ENCODE measurements around the gene ZYG11A. TPM values are rescaled to one million over a fixed set of nuclear protein-coding genes. Genes with fewer than 3 reads are reported as not detected.
A peak's percentile ranks its signal among the peaks of the same experiment; 100 is the strongest.

The ZYG11A gene
- total and polyA plus RNA-seq, 2 of the 13 experiments (the other 11 are each of a cell fraction or from before 2014, with no cell fraction given), result not detected

DNA sequence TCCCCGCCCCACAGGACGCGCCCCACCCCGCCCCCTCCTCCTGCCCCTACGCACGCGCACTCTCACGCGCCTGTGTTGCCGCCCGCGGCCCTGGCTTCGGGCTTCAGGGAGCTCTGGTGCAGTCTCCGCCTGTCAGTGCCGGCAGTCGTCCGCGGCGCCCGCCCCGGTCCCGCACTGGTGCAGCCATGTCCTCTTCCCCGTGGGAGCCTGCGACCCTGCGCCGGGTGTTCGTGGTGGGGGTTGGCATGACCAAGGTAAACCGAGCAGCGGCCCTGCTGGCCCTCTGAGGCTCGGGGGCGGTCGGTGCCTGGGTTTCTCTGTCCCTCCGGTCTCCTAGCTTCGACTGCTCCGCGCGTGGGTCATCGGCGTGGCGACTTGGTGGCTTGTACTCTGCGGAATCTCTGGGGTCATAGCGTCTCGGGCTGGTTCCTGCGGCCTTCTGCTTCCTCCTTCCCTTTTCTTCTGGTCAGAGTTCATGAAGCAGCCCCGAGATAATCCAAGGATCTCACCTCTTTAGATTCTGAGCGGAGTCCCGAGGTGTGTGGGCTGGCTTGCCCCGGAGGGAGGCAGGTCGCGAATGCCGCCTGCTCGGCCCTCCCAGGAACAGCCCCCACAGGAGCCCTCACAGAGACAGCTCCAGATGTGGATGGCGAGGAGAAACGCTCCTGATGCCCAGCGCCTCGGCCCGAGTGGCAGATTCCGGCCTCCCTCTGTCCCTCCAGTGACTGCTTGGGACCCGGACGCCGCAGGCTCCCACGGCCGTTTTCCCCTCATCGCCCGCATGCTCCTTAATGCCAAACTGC, 84.9 kb downstream of the ZYG11A start, which contains the start of gene SCP2 (continued):
- TF ChIP-seq USF2 (IDR thresholded peaks at IDR 0.05; ENCODE audit: low read depth, low read length), result no peak
- no peak for TF ChIP-seq USF2 (CRISPR knock-in tag; IDR thresholded peaks at IDR 0.05; ENCODE audit: borderline replicate concordance)
- TF ChIP-seq, protein P1, sequence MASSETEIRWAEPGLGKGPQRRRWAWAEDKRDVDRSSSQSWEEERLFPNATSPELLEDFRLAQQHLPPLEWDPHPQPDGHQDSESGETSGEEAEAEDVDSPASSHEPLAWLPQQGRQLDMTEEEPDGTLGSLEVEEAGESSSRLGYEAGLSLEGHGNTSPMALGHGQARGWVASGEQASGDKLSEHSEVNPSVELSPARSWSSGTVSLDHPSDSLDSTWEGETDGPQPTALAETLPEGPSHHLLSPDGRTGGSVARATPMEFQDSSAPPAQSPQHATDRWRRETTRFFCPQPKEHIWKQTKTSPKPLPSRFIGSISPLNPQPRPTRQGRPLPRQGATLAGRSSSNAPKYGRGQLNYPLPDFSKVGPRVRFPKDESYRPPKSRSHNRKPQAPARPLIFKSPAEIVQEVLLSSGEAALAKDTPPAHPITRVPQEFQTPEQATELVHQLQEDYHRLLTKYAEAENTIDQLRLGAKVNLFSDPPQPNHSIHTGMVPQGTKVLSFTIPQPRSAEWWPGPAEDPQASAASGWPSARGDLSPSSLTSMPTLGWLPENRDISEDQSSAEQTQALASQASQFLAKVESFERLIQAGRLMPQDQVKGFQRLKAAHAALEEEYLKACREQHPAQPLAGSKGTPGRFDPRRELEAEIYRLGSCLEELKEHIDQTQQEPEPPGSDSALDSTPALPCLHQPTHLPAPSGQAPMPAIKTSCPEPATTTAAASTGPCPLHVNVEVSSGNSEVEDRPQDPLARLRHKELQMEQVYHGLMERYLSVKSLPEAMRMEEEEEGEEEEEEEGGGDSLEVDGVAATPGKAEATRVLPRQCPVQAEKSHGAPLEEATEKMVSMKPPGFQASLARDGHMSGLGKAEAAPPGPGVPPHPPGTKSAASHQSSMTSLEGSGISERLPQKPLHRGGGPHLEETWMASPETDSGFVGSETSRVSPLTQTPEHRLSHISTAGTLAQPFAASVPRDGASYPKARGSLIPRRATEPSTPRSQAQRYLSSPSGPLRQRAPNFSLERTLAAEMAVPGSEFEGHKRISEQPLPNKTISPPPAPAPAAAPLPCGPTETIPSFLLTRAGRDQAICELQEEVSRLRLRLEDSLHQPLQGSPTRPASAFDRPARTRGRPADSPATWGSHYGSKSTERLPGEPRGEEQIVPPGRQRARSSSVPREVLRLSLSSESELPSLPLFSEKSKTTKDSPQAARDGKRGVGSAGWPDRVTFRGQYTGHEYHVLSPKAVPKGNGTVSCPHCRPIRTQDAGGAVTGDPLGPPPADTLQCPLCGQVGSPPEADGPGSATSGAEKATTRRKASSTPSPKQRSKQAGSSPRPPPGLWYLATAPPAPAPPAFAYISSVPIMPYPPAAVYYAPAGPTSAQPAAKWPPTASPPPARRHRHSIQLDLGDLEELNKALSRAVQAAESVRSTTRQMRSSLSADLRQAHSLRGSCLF (CRISPR knock-in tag; IDR thresholded peaks at IDR 0.05; ENCODE audit: borderline replicate concordance), result peak; percentile 61; the same call in 1 of the 2 replicates
- TF ChIP-seq SKI (IDR thresholded peaks at IDR 0.05; ENCODE audit: partially characterized antibody), result no peak
- TF ChIP-seq TRIM24 (CRISPR knock-in tag; IDR thresholded peaks at IDR 0.05), result no peak
- TF ChIP-seq, protein P2, sequence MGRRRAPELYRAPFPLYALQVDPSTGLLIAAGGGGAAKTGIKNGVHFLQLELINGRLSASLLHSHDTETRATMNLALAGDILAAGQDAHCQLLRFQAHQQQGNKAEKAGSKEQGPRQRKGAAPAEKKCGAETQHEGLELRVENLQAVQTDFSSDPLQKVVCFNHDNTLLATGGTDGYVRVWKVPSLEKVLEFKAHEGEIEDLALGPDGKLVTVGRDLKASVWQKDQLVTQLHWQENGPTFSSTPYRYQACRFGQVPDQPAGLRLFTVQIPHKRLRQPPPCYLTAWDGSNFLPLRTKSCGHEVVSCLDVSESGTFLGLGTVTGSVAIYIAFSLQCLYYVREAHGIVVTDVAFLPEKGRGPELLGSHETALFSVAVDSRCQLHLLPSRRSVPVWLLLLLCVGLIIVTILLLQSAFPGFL (CRISPR knock-in tag; IDR thresholded peaks at IDR 0.05), result 0 out of 2 replicates have a peak, but pooled peaks have one; percentile 57
- TF ChIP-seq ZNF766 (CRISPR knock-in tag; IDR thresholded peaks at IDR 0.05; ENCODE audit: borderline replicate concordance), result peak; percentile 40; the same call in 1 of the 2 replicates
- peak; percentile 80 for TF ChIP-seq KMT2B (CRISPR knock-in tag; IDR thresholded peaks at IDR 0.05)
- TF ChIP-seq TEAD3 (CRISPR knock-in tag; optimal IDR thresholded peaks at IDR 0.05; ENCODE audit: borderline replicate concordance), result peak; percentile 24
- TF ChIP-seq PRDM10 (CRISPR knock-in tag; IDR thresholded peaks at IDR 0.05; ENCODE audit: low read depth), result 0 out of 2 replicates have a peak, but pooled peaks have one; percentile 21
- no peak for TF ChIP-seq ETS1 (CRISPR knock-in tag; IDR thresholded peaks at IDR 0.05)
- TF ChIP-seq ZNF580 (CRISPR knock-in tag; IDR thresholded peaks at IDR 0.05; ENCODE audit: borderline replicate concordance, low read depth), result no peak
- TF ChIP-seq SRF (IDR thresholded peaks at IDR 0.05; ENCODE audit: low read depth, low read length), result no peak

Data from HepG2 (cell line).